ENCODE data around the gene UBE2M. TPM values are rescaled to one million over a fixed set of nuclear protein-coding genes. Genes with fewer than 3 reads are reported as not detected.

The UBE2M gene
- total RNA-seq, 1 donor from 2014 or later = 92.8 TPM

GRCh38 chr19:58571575-58571947 lies 13.2 kb upstream of the UBE2M start:
- intact Hi-C loops (cut with micrococcal nuclease) = no loop called here

- intact Hi-C loops (cut with micrococcal nuclease) = no loop called here
These were observed 12.6 kb upstream of the UBE2M start for GRCh38 chr19:58570770-58571574.

- intact Hi-C loops (cut with micrococcal nuclease) = no loop called here
These were observed 11.7 kb upstream of the UBE2M start for GRCh38 chr19:58569943-58570670.

GRCh38 chr19:58569191-58569942 lies 11.0 kb upstream of the UBE2M start:
- intact Hi-C loops (cut with micrococcal nuclease) = no loop called here

- intact Hi-C loops (cut with micrococcal nuclease) = no loop called here
These were observed 10.2 kb upstream of the UBE2M start for GRCh38 chr19:58568453-58569130.

- intact Hi-C loops (cut with micrococcal nuclease) = no loop called here
These were observed 8.6 kb upstream of the UBE2M start for GRCh38 chr19:58566989-58567388.

GRCh38 chr19:58563823-58564222 lies 5.4 kb upstream of the UBE2M start:
- intact Hi-C loops (cut with micrococcal nuclease) = no loop called here

GRCh38 chr19:58563034-58563573 lies 4.7 kb upstream of the UBE2M start:
- intact Hi-C loops (cut with micrococcal nuclease) = no loop called here

- intact Hi-C loops (cut with micrococcal nuclease) = no loop called here
These were observed 4.0 kb upstream of the UBE2M start for GRCh38 chr19:58562122-58563033.

GRCh38 chr19:58561373-58562121 lies 3.1 kb upstream of the UBE2M start:
- intact Hi-C loops (cut with micrococcal nuclease) = no loop called here

GRCh38 chr19:58560921-58561320 lies 2.5 kb upstream of the UBE2M start:
- intact Hi-C loops (cut with micrococcal nuclease) = no loop called here

GRCh38 chr19:58560007-58560887 lies 1.8 kb upstream of the UBE2M start:
- intact Hi-C loops (cut with micrococcal nuclease) = no loop called here

- intact Hi-C loops (cut with micrococcal nuclease) = loop anchor here (1.0 kb wide), 3 partner anchors 14 to 40 kb away; partner anchors contain the start of genes MZF1, TRIM28 and ZBTB45
These were observed 1.0 kb upstream of the UBE2M start for GRCh38 chr19:58559275-58560006.

GRCh38 chr19:58558623-58559274 lies 338 bp upstream of the UBE2M start:
- intact Hi-C loops (cut with micrococcal nuclease) = loop anchor here (1.0 kb wide), 3 partner anchors 14 to 39 kb away; partner anchors contain the start of genes MZF1, TRIM28 and ZBTB45

- intact Hi-C loops (cut with micrococcal nuclease) = no loop called here
These were observed 968 bp downstream of the UBE2M start for GRCh38 chr19:58557221-58558065.

GRCh38 chr19:58556622-58557220 lies 1.7 kb downstream of the UBE2M start:
- intact Hi-C loops (cut with micrococcal nuclease) = no loop called here

Measured in T-helper 2 cell treated with Interferon-gamma antibody and Interleukin-4, amounts not matched to agents 100 ng/mL and 5 ng/mL, for 36 hours (primary cell).